NCI-H748 (cell line): Measurements from ENCODE around the gene SNRPA1.
A peak's percentile ranks its signal among the peaks of the same experiment; 100 is the strongest.
"Not testable (repeated sequence)": the region's sequence is repeated elsewhere in the genome, so short reads cannot be mapped to it uniquely, and the experiment has no call there.

ENCODE experiments used
- DNase-seq: peaks from one replicate; lab custom pipeline; 2025; ENCODE audit not compliant: unreplicated experiment; lab: John Stamatoyannopoulos, UW

Gene SNRPA1

GRCh38 chr15:101296418-101297405, 1.7 kb upstream of the SNRPA1 start:
- no peak for DNase-seq

GRCh38 chr15:101295607-101296161, 636 bp upstream of the SNRPA1 start:
- peak; percentile 13 for DNase-seq

GRCh38 chr15:101293122-101293521, 1.9 kb downstream of the SNRPA1 start:
- DNase-seq, result no peak

- DNase-seq, result peak; percentile 40
Observed at GRCh38 chr15:101288905-101289513, 6.0 kb downstream of the SNRPA1 start.

- not testable (repeated sequence) for DNase-seq
Observed at GRCh38 chr15:101287342-101287741, 7.7 kb downstream of the SNRPA1 start.

GRCh38 chr15:101286471-101287114, 8.5 kb downstream of the SNRPA1 start:
- no peak for DNase-seq

GRCh38 chr15:101283931-101284330, 11.1 kb downstream of the SNRPA1 start:
- no peak for DNase-seq

GRCh38 chr15:101280007-101280406, 15.0 kb downstream of the SNRPA1 start:
- no peak for DNase-seq

- no peak for DNase-seq
Observed at GRCh38 chr15:101277943-101278564, 17.0 kb downstream of the SNRPA1 start.

- DNase-seq, result peak; percentile 87
Observed at GRCh38 chr15:101277038-101277822, 17.8 kb downstream of the SNRPA1 start, which contains the start of gene SELENOS. TSS of gene SELENOS (minus strand) at chr15:101277485. CDS start at chr15:101277417, 68 bp downstream.

- peak; percentile 29 for DNase-seq
Observed at GRCh38 chr15:101276501-101277037, 18.5 kb downstream of the SNRPA1 start.

GRCh38 chr15:101275018-101275417, 20.0 kb downstream of the SNRPA1 start:
- no peak for DNase-seq

GRCh38 chr15:101273534-101273933, 21.5 kb downstream of the SNRPA1 start:
- no peak for DNase-seq

- no peak for DNase-seq
Observed at GRCh38 chr15:101272584-101272983, 22.5 kb downstream of the SNRPA1 start.

GRCh38 chr15:101269479-101270223, 25.4 kb downstream of the SNRPA1 start:
- no peak for DNase-seq

GRCh38 chr15:101267320-101268104, 27.5 kb downstream of the SNRPA1 start:
- DNase-seq, result no peak

GRCh38 chr15:101266787-101267186, 28.3 kb downstream of the SNRPA1 start:
- DNase-seq, result no peak

- DNase-seq, result no peak
Observed at GRCh38 chr15:101266034-101266433, 29.0 kb downstream of the SNRPA1 start.
